ENCODE data around the gene ACSF2. TPM values are rescaled to one million over a fixed set of nuclear protein-coding genes. Genes with fewer than 3 reads are reported as not detected.
A peak's percentile ranks its signal among the peaks of the same experiment; 100 is the strongest.

ACSF2 gene
- total and polyA plus RNA-seq, 8 donors = 8.5 to 61.2 (median 22.5) TPM

- peaks cover 15 to 17% (median 16%) of the 10 kb centered on the region in 3 donors for H3K4me1 ChIP-seq
- no peaks in the 10 kb centered on the region for H3K36me3 ChIP-seq
- FAIRE-seq (no peak), ATAC-seq (peak; percentile 23 to 43 (median 26)), DNase-seq (no peak)
- H3K27ac ChIP-seq = no peak overlapping the region
- intact Hi-C loops (cut with DNase I) = no loop called here
- no peak for TF ChIP-seq CTCF (IDR thresholded peaks at IDR 0.05)
- H3K27me3 ChIP-seq = no peaks in the 10 kb centered on the region
- no peak overlapping the region for H3K4me3 ChIP-seq
- H3K9me3 ChIP-seq = no peaks in the 10 kb centered on the region
- WGBS, 2 donors = 13 to 20% methylated on average over 2 of the region's 2 CpGs
Measured at GRCh38 chr17:50448643-50449042, 22.6 kb downstream of the ACSF2 start.

- Histone ChIP-seq H3K9me3 (no peaks in the 10 kb centered on the region), H3K27ac (no peak overlapping the region), H3K27me3 (no peaks in the 10 kb centered on the region), H3K4me1 (peaks cover 13 to 14% (median 13%) of the 10 kb centered on the region in 3 donors), H3K4me3 (no peak overlapping the region), H3K36me3 (no peaks in the 10 kb centered on the region)
- no peak for FAIRE-seq
- no peak for DNase-seq
- intact Hi-C loops (cut with DNase I) = no loop called here
- ATAC-seq = no peak
- TF ChIP-seq CTCF (IDR thresholded peaks at IDR 0.05) = no peak
- 68 to 69% methylated on average over 7 of the region's 7 CpGs for WGBS, 2 donors
Measured at GRCh38 chr17:50451943-50452629, 26.1 kb downstream of the ACSF2 start.

DNA sequence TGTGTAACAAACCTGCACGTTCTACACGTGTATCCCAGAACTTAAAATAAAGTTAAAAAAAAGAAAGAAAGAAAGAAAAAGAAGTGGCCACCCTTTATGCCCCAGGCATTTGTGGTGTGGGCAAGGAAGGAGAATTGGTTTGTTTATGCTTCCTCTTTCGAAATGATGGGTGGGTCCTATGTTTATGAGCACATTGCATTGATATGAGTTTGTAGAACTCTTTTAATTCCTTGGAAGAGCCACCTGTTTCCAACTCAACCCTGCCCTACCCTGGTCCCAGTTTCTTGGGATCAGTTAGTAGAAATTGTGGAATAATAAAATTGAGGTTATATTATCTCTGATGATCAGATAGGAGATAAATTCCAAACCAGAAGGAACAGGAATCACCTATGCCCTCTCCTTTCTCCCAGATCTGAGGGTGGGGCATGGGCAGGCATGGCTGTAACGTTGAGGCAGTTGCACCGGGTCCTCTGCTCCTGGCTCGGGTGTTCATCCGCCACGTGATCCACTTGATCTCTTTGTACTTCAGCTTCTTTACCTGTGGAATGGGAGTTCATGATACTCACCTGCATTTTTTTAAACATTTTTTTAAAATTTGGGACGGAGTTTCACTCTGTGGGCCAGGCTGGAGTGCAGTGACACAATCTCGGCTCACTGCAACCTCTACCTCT, 26.7 kb downstream of the ACSF2 start:
- no peak overlapping the region for H3K27ac ChIP-seq
- FAIRE-seq (no peak), DNase-seq (no peak), ATAC-seq (no peak)
- 85 to 86% methylated on average over 10 of the region's 10 CpGs for WGBS, 2 donors
- H3K27me3 ChIP-seq = no peaks in the 10 kb centered on the region
- H3K4me1 ChIP-seq = peaks cover 11 to 12% (median 11%) of the 10 kb centered on the region in 3 donors
- no peak overlapping the region for H3K4me3 ChIP-seq
- intact Hi-C loops (cut with DNase I) = no loop called here
- TF ChIP-seq CTCF (IDR thresholded peaks at IDR 0.05) = no peak
- H3K36me3 ChIP-seq = no peaks in the 10 kb centered on the region
- no peaks in the 10 kb centered on the region for H3K9me3 ChIP-seq

GRCh38 chr17:50453901-50454300, 27.9 kb downstream of the ACSF2 start:
- no peak for FAIRE-seq
- no peak for TF ChIP-seq CTCF (IDR thresholded peaks at IDR 0.05)
- peaks cover 0 to under 1% (median under 1%) of the 10 kb centered on the region in 3 donors for H3K4me1 ChIP-seq
- no peaks in the 10 kb centered on the region for H3K27me3 ChIP-seq
- H3K36me3 ChIP-seq = no peaks in the 10 kb centered on the region
- 91 to 92% methylated on average over 3 of the region's 3 CpGs for WGBS, 2 donors
- H3K4me3 ChIP-seq = no peak overlapping the region
- no peak overlapping the region for H3K27ac ChIP-seq
- no peaks in the 10 kb centered on the region for H3K9me3 ChIP-seq
- DNase-seq = no peak
- ATAC-seq = no peak
- intact Hi-C loops (cut with DNase I) = no loop called here

DNA sequence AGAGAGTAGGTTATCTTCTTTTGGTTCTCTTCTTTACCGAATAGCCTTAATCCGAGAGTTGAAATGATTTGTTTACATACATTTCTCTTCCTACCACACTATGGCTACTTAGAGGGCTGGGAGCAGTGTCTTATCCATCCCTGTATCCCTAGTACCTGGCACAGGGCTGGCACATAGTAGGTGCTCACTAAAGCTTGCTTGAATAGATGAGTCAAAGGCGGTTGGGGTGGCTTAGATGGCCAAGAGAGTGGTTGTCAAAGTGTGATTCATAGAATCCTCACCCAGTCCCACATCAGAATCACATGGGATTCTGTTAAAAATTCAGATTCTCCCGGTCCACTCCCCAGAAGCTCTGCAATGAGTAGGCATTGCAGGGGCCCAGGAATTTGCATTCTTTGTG, 31.6 kb downstream of the ACSF2 start:
- FAIRE-seq (no peak), ATAC-seq (no peak), DNase-seq (no peak)
- 98 to 99% methylated on average over 4 of the region's 4 CpGs for WGBS, 2 donors
- no peak overlapping the region for H3K4me3 ChIP-seq
- H3K36me3 ChIP-seq = no peaks in the 10 kb centered on the region
- H3K27ac ChIP-seq = no peak overlapping the region
- intact Hi-C loops (cut with DNase I) = no loop called here
- no peak for TF ChIP-seq CTCF (IDR thresholded peaks at IDR 0.05)
- H3K9me3 ChIP-seq = no peaks in the 10 kb centered on the region
- no peaks in the 10 kb centered on the region for H3K4me1 ChIP-seq
- no peaks in the 10 kb centered on the region for H3K27me3 ChIP-seq
